SK-N-SH treated with all-trans-retinoic acid at 6 μM for 48 hours (cell line): Measurements from ENCODE around the gene UTS2R.

ENCODE experiments used
- ATAC-seq: fragments of 200-7000 bp; cut with Tn5 transposase; 3 replicates; pipeline ENCODE4 v1.9.1; 2020; ENCODE audit warnings: mild to moderate bottlenecking, moderate library complexity
- ARNTL ChIP-seq: fragments of 450-650 bp; formaldehyde crosslinking; IDR thresholded peaks from 2 replicates; pipeline ENCODE4 v1.5.0; 2020; ENCODE audit warnings: low read depth, mild to moderate bottlenecking, moderate library complexity, borderline replicate concordance
- BACH2 ChIP-seq: fragments of 250-450 bp; sonication (Bioruptor Pico); IDR thresholded peaks from 2 replicates; pipeline ENCODE4 v1.9.0; 2021; ENCODE audit warnings: mild to moderate bottlenecking, borderline replicate concordance
- CSDC2 ChIP-seq: fragments of 250-450 bp; sonication (Bioruptor Pico); IDR thresholded peaks from 2 replicates; pipeline ENCODE4 v1.5.0; 2020; ENCODE audit warnings: mild to moderate bottlenecking, moderate library complexity
- ESRRG ChIP-seq: fragments of 250-450 bp; sonication (Bioruptor Pico); IDR thresholded peaks from 2 replicates; pipeline ENCODE4 v1.6.1; 2021; ENCODE audit warnings: mild to moderate bottlenecking
- GLIS3 ChIP-seq: fragments of 250-450 bp; sonication (Bioruptor Pico); IDR thresholded peaks from 2 replicates; pipeline ENCODE4 v1.5.0; 2020; ENCODE audit warnings: mild to moderate bottlenecking, moderate library complexity
- OSR1 ChIP-seq: fragments of 250-450 bp; sonication (Bioruptor Pico); IDR thresholded peaks from 2 replicates; pipeline ENCODE4 v1.8.0; 2022; ENCODE audit warnings: moderate library complexity, mild to moderate bottlenecking, inconsistent platforms
- POU6F1 ChIP-seq: fragments of 250-450 bp; sonication (Bioruptor Pico); IDR thresholded peaks from 2 replicates; pipeline ENCODE4 v1.8.0; 2021; ENCODE audit warnings: low read depth, mild to moderate bottlenecking, moderate library complexity, borderline replicate concordance
- RARB ChIP-seq: fragments of 250-450 bp; sonication (Bioruptor Pico); IDR thresholded peaks from 2 replicates; pipeline ENCODE4 v1.8.0; 2021; ENCODE audit warnings: mild to moderate bottlenecking, moderate library complexity
- SNAI2 ChIP-seq: fragments of 250-450 bp; sonication (Bioruptor Pico); IDR thresholded peaks from 2 replicates; pipeline ENCODE4 v1.5.0; 2020; ENCODE audit warnings: mild to moderate bottlenecking, moderate library complexity
- TCF4 ChIP-seq: fragments of 250-450 bp; sonication (Bioruptor Pico); IDR thresholded peaks from 2 replicates; pipeline ENCODE4 v1.8.0; 2021; ENCODE audit warnings: mild to moderate bottlenecking, moderate library complexity, borderline replicate concordance
- TOX ChIP-seq: fragments of 250-450 bp; sonication (Bioruptor Pico); IDR thresholded peaks from 2 replicates; pipeline ENCODE4 v1.8.0; 2021; ENCODE audit warnings: mild to moderate bottlenecking, moderate library complexity, borderline replicate concordance
- ZFP3 ChIP-seq: fragments of 250-450 bp; sonication (Bioruptor Pico); IDR thresholded peaks from 2 replicates; pipeline ENCODE4 v1.5.0; 2020; ENCODE audit warnings: mild to moderate bottlenecking, moderate library complexity
- ZFP30 ChIP-seq: fragments of 450-650 bp; formaldehyde crosslinking; IDR thresholded peaks from 2 replicates; pipeline ENCODE4 v1.5.0; 2022; ENCODE audit warnings: mild to moderate bottlenecking, moderate library complexity
- ZNF70 ChIP-seq: fragments of 450-650 bp; formaldehyde crosslinking; IDR thresholded peaks from 2 replicates; pipeline ENCODE4 v1.5.0; 2020; ENCODE audit warnings: mild to moderate bottlenecking, moderate library complexity
- TF ChIP-seq, protein P1 (sequence below): fragments of 250-450 bp; sonication (Bioruptor Pico); IDR thresholded peaks from 2 replicates; pipeline ENCODE4 v1.5.1; 2021; ENCODE audit warnings: mild to moderate bottlenecking, moderate library complexity
- TF ChIP-seq, protein P2 (sequence below): fragments of 250-450 bp; sonication (Bioruptor Pico); IDR thresholded peaks from 2 replicates; pipeline ENCODE4 v1.5.0; 2020; ENCODE audit warnings: mild to moderate bottlenecking, moderate library complexity
- TF ChIP-seq, protein P3 (sequence below): fragments of 250-450 bp; sonication (Bioruptor Pico); IDR thresholded peaks from 2 replicates; pipeline ENCODE4 v1.8.0; 2020; ENCODE audit warnings: mild to moderate bottlenecking, moderate library complexity, borderline replicate concordance

The UTS2R gene

DNA sequence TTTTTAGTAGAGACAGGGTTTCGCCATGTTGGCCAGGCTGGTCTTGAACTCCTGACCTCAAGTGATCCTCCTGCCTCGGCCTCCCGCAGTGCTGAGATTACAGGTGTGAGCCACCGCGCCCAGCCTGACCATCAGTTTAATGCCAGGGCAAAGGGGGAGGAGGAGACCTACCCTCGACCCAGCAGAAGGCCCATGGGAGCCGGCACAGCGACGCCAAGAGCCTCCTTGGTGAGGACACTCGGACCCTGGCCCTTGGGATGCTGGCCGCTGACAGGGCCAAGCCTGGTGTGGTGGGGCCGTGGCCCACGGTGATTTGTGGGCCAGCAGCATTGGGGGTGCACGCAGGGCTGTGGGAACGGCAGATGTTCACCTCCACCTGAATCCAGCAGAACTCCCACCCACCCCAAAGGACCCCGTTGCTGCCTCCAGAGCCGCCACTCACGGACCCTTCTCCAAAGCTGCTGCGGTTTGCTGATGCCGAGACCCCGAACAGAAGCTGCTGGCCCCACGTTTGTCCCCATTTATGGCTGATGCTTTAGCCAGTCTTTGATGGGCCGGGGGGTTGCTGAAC is 20.0 kb downstream of the UTS2R start:
- ATAC-seq: no peak
- TF ChIP-seq SNAI2 (CRISPR knock-in tag) (no peak), CSDC2 (CRISPR knock-in tag) (no peak), GLIS3 (CRISPR knock-in tag) (no peak)
- TF ChIP-seq, protein P1, sequence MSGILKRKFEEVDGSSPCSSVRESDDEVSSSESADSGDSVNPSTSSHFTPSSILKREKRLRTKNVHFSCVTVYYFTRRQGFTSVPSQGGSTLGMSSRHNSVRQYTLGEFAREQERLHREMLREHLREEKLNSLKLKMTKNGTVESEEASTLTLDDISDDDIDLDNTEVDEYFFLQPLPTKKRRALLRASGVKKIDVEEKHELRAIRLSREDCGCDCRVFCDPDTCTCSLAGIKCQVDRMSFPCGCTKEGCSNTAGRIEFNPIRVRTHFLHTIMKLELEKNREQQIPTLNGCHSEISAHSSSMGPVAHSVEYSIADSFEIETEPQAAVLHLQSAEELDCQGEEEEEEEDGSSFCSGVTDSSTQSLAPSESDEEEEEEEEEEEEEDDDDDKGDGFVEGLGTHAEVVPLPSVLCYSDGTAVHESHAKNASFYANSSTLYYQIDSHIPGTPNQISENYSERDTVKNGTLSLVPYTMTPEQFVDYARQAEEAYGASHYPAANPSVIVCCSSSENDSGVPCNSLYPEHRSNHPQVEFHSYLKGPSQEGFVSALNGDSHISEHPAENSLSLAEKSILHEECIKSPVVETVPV (CRISPR knock-in tag): no peak

GRCh38 chr17:82392209-82392920 is 20.8 kb downstream of the UTS2R start:
- no peak for ATAC-seq

GRCh38 chr17:82392941-82393340 is 21.4 kb downstream of the UTS2R start:
- no peak for ATAC-seq
- TF ChIP-seq RARB: no peak
- no peak for TF ChIP-seq CSDC2 (CRISPR knock-in tag)
- no peak for TF ChIP-seq TCF4 (CRISPR knock-in tag)
- no peak for TF ChIP-seq ZFP30
- no peak for TF ChIP-seq GLIS3 (CRISPR knock-in tag)
- TF ChIP-seq ZNF70 (CRISPR knock-in tag): no peak
- TF ChIP-seq, all 23 proteins: peak for 0

More at GRCh38 chr17:82392209-82392920, 20.8 kb downstream of the UTS2R start:
- TF ChIP-seq ESRRG (CRISPR knock-in tag) (no peak), POU6F1 (CRISPR knock-in tag) (no peak), RARB (no peak), BACH2 (CRISPR knock-in tag) (no peak), TOX (no peak), ZNF70 (CRISPR knock-in tag) (no peak), ARNTL (CRISPR knock-in tag) (no peak)
- TF ChIP-seq, protein P2, sequence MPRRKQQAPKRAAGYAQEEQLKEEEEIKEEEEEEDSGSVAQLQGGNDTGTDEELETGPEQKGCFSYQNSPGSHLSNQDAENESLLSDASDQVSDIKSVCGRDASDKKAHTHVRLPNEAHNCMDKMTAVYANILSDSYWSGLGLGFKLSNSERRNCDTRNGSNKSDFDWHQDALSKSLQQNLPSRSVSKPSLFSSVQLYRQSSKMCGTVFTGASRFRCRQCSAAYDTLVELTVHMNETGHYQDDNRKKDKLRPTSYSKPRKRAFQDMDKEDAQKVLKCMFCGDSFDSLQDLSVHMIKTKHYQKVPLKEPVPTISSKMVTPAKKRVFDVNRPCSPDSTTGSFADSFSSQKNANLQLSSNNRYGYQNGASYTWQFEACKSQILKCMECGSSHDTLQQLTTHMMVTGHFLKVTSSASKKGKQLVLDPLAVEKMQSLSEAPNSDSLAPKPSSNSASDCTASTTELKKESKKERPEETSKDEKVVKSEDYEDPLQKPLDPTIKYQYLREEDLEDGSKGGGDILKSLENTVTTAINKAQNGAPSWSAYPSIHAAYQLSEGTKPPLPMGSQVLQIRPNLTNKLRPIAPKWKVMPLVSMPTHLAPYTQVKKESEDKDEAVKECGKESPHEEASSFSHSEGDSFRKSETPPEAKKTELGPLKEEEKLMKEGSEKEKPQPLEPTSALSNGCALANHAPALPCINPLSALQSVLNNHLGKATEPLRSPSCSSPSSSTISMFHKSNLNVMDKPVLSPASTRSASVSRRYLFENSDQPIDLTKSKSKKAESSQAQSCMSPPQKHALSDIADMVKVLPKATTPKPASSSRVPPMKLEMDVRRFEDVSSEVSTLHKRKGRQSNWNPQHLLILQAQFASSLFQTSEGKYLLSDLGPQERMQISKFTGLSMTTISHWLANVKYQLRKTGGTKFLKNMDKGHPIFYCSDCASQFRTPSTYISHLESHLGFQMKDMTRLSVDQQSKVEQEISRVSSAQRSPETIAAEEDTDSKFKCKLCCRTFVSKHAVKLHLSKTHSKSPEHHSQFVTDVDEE (CRISPR knock-in tag): no peak
- TF ChIP-seq, protein P1 (CRISPR knock-in tag): no peak
- TF ChIP-seq, all 23 proteins: peak for 0

- TF ChIP-seq SNAI2 (CRISPR knock-in tag) (no peak), CSDC2 (CRISPR knock-in tag) (no peak), ZNF70 (CRISPR knock-in tag) (no peak), OSR1 (CRISPR knock-in tag) (no peak), TCF4 (CRISPR knock-in tag) (no peak), ESRRG (CRISPR knock-in tag) (no peak), ZFP30 (no peak), ZFP3 (CRISPR knock-in tag) (no peak)
- TF ChIP-seq, protein P3, sequence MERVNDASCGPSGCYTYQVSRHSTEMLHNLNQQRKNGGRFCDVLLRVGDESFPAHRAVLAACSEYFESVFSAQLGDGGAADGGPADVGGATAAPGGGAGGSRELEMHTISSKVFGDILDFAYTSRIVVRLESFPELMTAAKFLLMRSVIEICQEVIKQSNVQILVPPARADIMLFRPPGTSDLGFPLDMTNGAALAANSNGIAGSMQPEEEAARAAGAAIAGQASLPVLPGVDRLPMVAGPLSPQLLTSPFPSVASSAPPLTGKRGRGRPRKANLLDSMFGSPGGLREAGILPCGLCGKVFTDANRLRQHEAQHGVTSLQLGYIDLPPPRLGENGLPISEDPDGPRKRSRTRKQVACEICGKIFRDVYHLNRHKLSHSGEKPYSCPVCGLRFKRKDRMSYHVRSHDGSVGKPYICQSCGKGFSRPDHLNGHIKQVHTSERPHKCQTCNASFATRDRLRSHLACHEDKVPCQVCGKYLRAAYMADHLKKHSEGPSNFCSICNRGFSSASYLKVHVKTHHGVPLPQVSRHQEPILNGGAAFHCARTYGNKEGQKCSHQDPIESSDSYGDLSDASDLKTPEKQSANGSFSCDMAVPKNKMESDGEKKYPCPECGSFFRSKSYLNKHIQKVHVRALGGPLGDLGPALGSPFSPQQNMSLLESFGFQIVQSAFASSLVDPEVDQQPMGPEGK (CRISPR knock-in tag): no peak
- ATAC-seq: no peak
Observed at GRCh38 chr17:82394278-82394677, 22.7 kb downstream of the UTS2R start.
